H1 (cell line): ENCODE data around the gene DOHH. TPM values are rescaled to one million over a fixed set of nuclear protein-coding genes. Genes with fewer than 3 reads are reported as not detected.
A peak's percentile ranks its signal among the peaks of the same experiment; 100 is the strongest.

Source experiments
- CTCF ChIA-PET: fragments of 300-600 bp; sonication (Branson Sonifier 250); formaldehyde crosslinking; loops from one replicate; lab custom pipeline; 2021; ENCODE audit not compliant: partially characterized antibody; lab: Charles Lee
- POLR2A ChIA-PET: fragments of 300-600 bp; sonication (Branson Sonifier 250); formaldehyde crosslinking; loops from one replicate; lab custom pipeline; 2021; ENCODE audit warnings: inconsistent platforms; ENCODE audit not compliant: partially characterized antibody; lab: Charles Lee
- DNase-seq, 2 experiments: peaks; one replicate each; pipeline versions ENCODE4 v3.0.0 to v3.0.0-alpha.2; 2010 to 2022; ENCODE audit warnings: low spot score in 2 of 2, low read depth in 1 of 2, mixed read lengths in 1 of 2
- FAIRE-seq: peaks from 2 replicates; lab custom pipeline; 2011; peaks lifted over from hg19 to GRCh38; lab: Jason Lieb, UNC
- H2AFZ ChIP-seq: 2 replicates; pipeline ENCODE4 v1.8.1; 2012; ENCODE audit warnings: low read length, inconsistent platforms
- H2AK5ac ChIP-seq: 2 replicates; pipeline ENCODE4 v1.6.1; 2013; ENCODE audit warnings: low read depth, low read length
- H2BK120ac ChIP-seq: replicated peaks from 2 replicates; pipeline ENCODE3; 2013; ENCODE audit warnings: low read depth, low read length, inconsistent platforms
- H2BK12ac ChIP-seq: 2 replicates; pipeline ENCODE4 v1.6.1; 2013; ENCODE audit warnings: low read depth, low read length
- H2BK15ac ChIP-seq: 2 replicates; pipeline ENCODE4 v1.6.1; 2013; ENCODE audit warnings: low read length
- H2BK20ac ChIP-seq: 2 replicates; pipeline ENCODE4 v1.6.1; 2013; ENCODE audit warnings: low read length
- H2BK5ac ChIP-seq: 2 replicates; pipeline ENCODE4 v1.6.1; 2013; ENCODE audit warnings: low read depth, low read length
- H3K14ac ChIP-seq: 2 replicates; pipeline ENCODE4 v1.6.1; 2013; ENCODE audit warnings: inconsistent platforms; ENCODE audit not compliant: insufficient read length
- H3K18ac ChIP-seq: 2 replicates; pipeline ENCODE4 v1.6.1; 2013; ENCODE audit warnings: low read length; ENCODE audit errors: extremely low read depth
- H3K23ac ChIP-seq: 2 replicates; pipeline ENCODE4 v1.6.1; 2013; ENCODE audit warnings: inconsistent platforms; ENCODE audit not compliant: insufficient read length
- H3K23me2 ChIP-seq: 2 replicates; pipeline ENCODE4 v1.6.1; 2013; ENCODE audit warnings: low read depth, low read length
- H3K27ac ChIP-seq: 2 replicates; pipeline ENCODE4 v1.6.1; 2011; ENCODE audit warnings: low read depth, low read length, inconsistent platforms
- H3K27me3 ChIP-seq, 4 experiments: replicated peaks in 1 of 4; 1 replicate in 1 of 4; 2 replicates in 3 of 4; pipeline versions ENCODE4 v1.6.1 to v1.8.1; 2011 to 2013; ENCODE audit warnings: low read length in 3 of 4, mild to moderate bottlenecking in 3 of 4, inconsistent platforms in 2 of 4, mixed read lengths in 2 of 4, moderate library complexity in 1 of 4; ENCODE audit not compliant: control insufficient read depth in 3 of 4, insufficient read depth in 3 of 4; ENCODE audit errors: extremely low read depth in 1 of 4
- H3K36me3 ChIP-seq, 4 experiments: 2 replicates each; pipeline versions ENCODE4 v1.6.1 to v1.8.1; 2011 to 2013; ENCODE audit warnings: mild to moderate bottlenecking in 4 of 4, low read length in 3 of 4, moderate library complexity in 2 of 4, control low read depth in 1 of 4, inconsistent platforms in 1 of 4; ENCODE audit not compliant: insufficient read depth in 4 of 4, control insufficient read depth in 2 of 4
- H3K4ac ChIP-seq: replicated peaks from 2 replicates; pipeline ENCODE3; 2013; ENCODE audit warnings: low read length, low read depth, mixed read lengths, inconsistent platforms; ENCODE audit not compliant: insufficient read length
- H3K4me1 ChIP-seq, 4 experiments: replicated peaks in 1 of 4; 1 replicate in 1 of 4; 2 replicates in 3 of 4; pipeline versions ENCODE4 v1.6.1 to v1.8.1; 2011 to 2013; ENCODE audit warnings: low read length in 3 of 4, inconsistent platforms in 2 of 4, mixed read lengths in 1 of 4; ENCODE audit not compliant: insufficient read depth in 4 of 4, control insufficient read depth in 3 of 4
- H3K4me2 ChIP-seq, 2 experiments: 2 replicates each; pipeline versions ENCODE4 v1.6.1 to v1.8.1; 2011 to 2013; ENCODE audit warnings: low read depth in 2 of 2, low read length in 2 of 2, control low read depth in 1 of 2, inconsistent platforms in 1 of 2, mild to moderate bottlenecking in 1 of 2; ENCODE audit not compliant: insufficient read depth in 1 of 2
- H3K4me3 ChIP-seq, 4 experiments: fragments of 200-600, 300-600 bp in 1 of 4; sonication (generic), shearing (Covaris generic), sonication (Bioruptor Twin) in 1 of 4; 2 replicates each; pipeline versions ENCODE4 v1.5.1 to v1.8.1; 2011 to 2016; ENCODE audit warnings: low read length in 4 of 4, low read depth in 3 of 4, control low read depth in 2 of 4, inconsistent platforms in 2 of 4, mild to moderate bottlenecking in 2 of 4, mixed read lengths in 1 of 4, moderate library complexity in 1 of 4; ENCODE audit not compliant: insufficient read depth in 2 of 4; ENCODE audit errors: extremely low read depth in 1 of 4
- H3K56ac ChIP-seq: replicated peaks from 2 replicates; pipeline ENCODE3; 2013; ENCODE audit warnings: low read depth, mild to moderate bottlenecking, mixed read lengths, low read length, inconsistent platforms; ENCODE audit not compliant: insufficient read length
- H3K79me1 ChIP-seq: 2 replicates; pipeline ENCODE4 v1.6.1; 2013; ENCODE audit warnings: low read depth, low read length, control low read depth
- H3K79me2 ChIP-seq, 2 experiments: 2 replicates each; pipeline versions ENCODE4 v1.6.1 to v1.8.1; 2012 to 2013; ENCODE audit warnings: low read length in 2 of 2, mild to moderate bottlenecking in 2 of 2, inconsistent platforms in 1 of 2; ENCODE audit not compliant: insufficient read depth in 2 of 2, control insufficient read depth in 1 of 2
- H3K9ac ChIP-seq, 4 experiments: replicated peaks in 1 of 4; 1 replicate in 1 of 4; 2 replicates in 3 of 4; pipeline versions ENCODE4 v1.6.1 to v1.8.1; 2011 to 2013; ENCODE audit warnings: low read depth in 3 of 4, low read length in 3 of 4, control low read depth in 2 of 4, mild to moderate bottlenecking in 2 of 4, moderate library complexity in 2 of 4, inconsistent platforms in 1 of 4; ENCODE audit errors: extremely low read depth in 1 of 4
- H3K9me3 ChIP-seq, 2 experiments: 2 replicates each; pipeline versions ENCODE4 v1.6.1 to v1.8.1; 2012 to 2013; ENCODE audit warnings: mild to moderate bottlenecking in 2 of 2, moderate library complexity in 2 of 2, control low read depth in 1 of 2, inconsistent platforms in 1 of 2, low read depth in 1 of 2, low read length in 1 of 2, mixed read lengths in 1 of 2; ENCODE audit not compliant: insufficient read depth in 2 of 2
- H4K20me1 ChIP-seq, 2 experiments: replicated peaks in 1 of 2; 2 replicates each; pipeline versions ENCODE3 to v1.8.1; 2011 to 2013; ENCODE audit warnings: inconsistent platforms in 2 of 2, low read length in 2 of 2, mild to moderate bottlenecking in 1 of 2; ENCODE audit not compliant: insufficient read depth in 2 of 2, control insufficient read depth in 1 of 2
- H4K5ac ChIP-seq: 2 replicates; pipeline ENCODE4 v1.6.1; 2013; ENCODE audit warnings: low read length, low read depth, mixed read lengths, inconsistent platforms; ENCODE audit not compliant: insufficient read length
- H4K8ac ChIP-seq: 2 replicates; pipeline ENCODE4 v1.8.0; 2013; ENCODE audit warnings: mild to moderate bottlenecking, moderate library complexity, low read length, inconsistent platforms; ENCODE audit not compliant: insufficient read depth; ENCODE audit errors: extremely low read depth
- H4K91ac ChIP-seq: replicated peaks from 2 replicates; pipeline ENCODE3; 2013; ENCODE audit warnings: low read length, mixed read lengths, inconsistent platforms; ENCODE audit not compliant: insufficient read length
- ATF3 ChIP-seq: IDR thresholded peaks from 2 replicates; pipeline ENCODE4 v1.6.1; 2011; ENCODE audit warnings: low read depth, mild to moderate bottlenecking, low read length; ENCODE audit not compliant: insufficient read depth
- CTBP2 ChIP-seq: IDR thresholded peaks from 2 replicates; pipeline ENCODE4 v1.7.0; 2011; ENCODE audit warnings: borderline replicate concordance, mild to moderate bottlenecking, moderate library complexity, mixed read lengths, low read length; ENCODE audit not compliant: insufficient read depth, insufficient read length
- EGR1 ChIP-seq: IDR thresholded peaks from 2 replicates; pipeline ENCODE4 v1.6.1; 2011; ENCODE audit warnings: low read depth, low read length, borderline replicate concordance
- FOSL1 ChIP-seq: IDR thresholded peaks from 2 replicates; pipeline ENCODE4 v1.6.1; 2011; ENCODE audit warnings: mild to moderate bottlenecking, low read depth, low read length, moderate library complexity; ENCODE audit not compliant: insufficient read depth
- GABPA ChIP-seq: IDR thresholded peaks from 2 replicates; pipeline ENCODE4 v1.6.1; 2011; ENCODE audit warnings: mild to moderate bottlenecking, low read length, moderate library complexity, borderline replicate concordance; ENCODE audit not compliant: insufficient read depth
- GTF2F1 ChIP-seq: IDR thresholded peaks from 2 replicates; pipeline ENCODE4 v1.6.1; 2012; ENCODE audit warnings: low read depth, low read length, improper control_type of control experiment, borderline replicate concordance
- HDAC2 ChIP-seq, 2 experiments: fragments of 300-600 bp in 1 of 2; sonication (generic) in 1 of 2; IDR thresholded peaks; 2 replicates each; pipeline ENCODE4 v1.6.1; 2011 to 2012; ENCODE audit warnings: low read depth in 2 of 2, low read length in 2 of 2, mild to moderate bottlenecking in 2 of 2, moderate library complexity in 2 of 2, borderline replicate concordance in 1 of 2, inconsistent platforms in 1 of 2
- JUND ChIP-seq: IDR thresholded peaks from 2 replicates; pipeline ENCODE4 v1.6.1; 2011; ENCODE audit warnings: mild to moderate bottlenecking, improper control_type of control experiment, low read length
- MAX ChIP-seq: IDR thresholded peaks from 2 replicates; pipeline ENCODE4 v1.6.1; 2012; ENCODE audit warnings: inconsistent platforms
- PHF8 ChIP-seq: fragments of 200-600 bp; sonication (generic); conservative IDR thresholded peaks from 2 replicates; pipeline ENCODE4 v1.7.1; 2012; ENCODE audit warnings: low read depth, mild to moderate bottlenecking, inconsistent platforms, low read length, moderate library complexity
- RFX5 ChIP-seq: IDR thresholded peaks from 2 replicates; pipeline ENCODE4 v1.6.1; 2011; ENCODE audit warnings: low read depth, low read length, improper control_type of control experiment, borderline replicate concordance
- SIRT6 ChIP-seq: IDR thresholded peaks from one replicate; pipeline ENCODE4 v1.7.1; 2012; ENCODE audit warnings: low read length, inconsistent platforms
- SRF ChIP-seq: IDR thresholded peaks from 2 replicates; pipeline ENCODE4 v1.6.1; 2011; ENCODE audit warnings: mild to moderate bottlenecking, low read depth, low read length, moderate library complexity
- WGBS, 2 experiments: shearing (Covaris generic) in 1 of 2; methylation state at CpG; one replicate each; pipeline versions ENCODE4 v1.1.6 to v1.1.7; 2013 to 2015; ENCODE audit warnings: low lambda C conversion rate in 2 of 2, mixed read lengths in 2 of 2, inconsistent platforms in 1 of 2, low coverage in 1 of 2, missing lambda C conversion rate in 1 of 2; ENCODE audit not compliant: insufficient replicate concordance in 2 of 2, insufficient coverage in 1 of 2, insufficient read length in 1 of 2; ENCODE audit errors: extremely low coverage in 1 of 2, missing lambda C conversion rate in 1 of 2; 5-methylcytosine and 5-hydroxymethylcytosine counted together
- polyA plus RNA-seq, 7 experiments: library from polyadenylated mRNA; depleted of rRNA in 3 of 7; stranded (reverse) in 5 of 7; unstranded in 2 of 7; fragments of >200 nt in 5 of 7; fragments of 200-250 nt in 2 of 7; gene quantifications; 1 replicate in 5 of 7; 2 replicates in 1 of 7; 4 replicates in 1 of 7; pipeline versions ENCODE4 v1.2.1 to v1.2.3, GENCODE V29; 2011 to 2013; ENCODE audit warnings: missing spikeins in 2 of 7, mixed read lengths in 2 of 7
- total RNA-seq: library from RNA; stranded (reverse); fragmentation: NEBNext Ultra II Directional; extraction: Animal tissue kit (Norgen Biotek cat#: 25700); gene quantifications from 2 replicates; pipeline ENCODE4 v1.2.1, GENCODE V29; 2021

The DOHH gene
- total and polyA plus RNA-seq, 2 of the 8 experiments (the other 6 are each of a cell fraction or from before 2014, with no cell fraction given): 7.3 to 17.7 TPM

DNA sequence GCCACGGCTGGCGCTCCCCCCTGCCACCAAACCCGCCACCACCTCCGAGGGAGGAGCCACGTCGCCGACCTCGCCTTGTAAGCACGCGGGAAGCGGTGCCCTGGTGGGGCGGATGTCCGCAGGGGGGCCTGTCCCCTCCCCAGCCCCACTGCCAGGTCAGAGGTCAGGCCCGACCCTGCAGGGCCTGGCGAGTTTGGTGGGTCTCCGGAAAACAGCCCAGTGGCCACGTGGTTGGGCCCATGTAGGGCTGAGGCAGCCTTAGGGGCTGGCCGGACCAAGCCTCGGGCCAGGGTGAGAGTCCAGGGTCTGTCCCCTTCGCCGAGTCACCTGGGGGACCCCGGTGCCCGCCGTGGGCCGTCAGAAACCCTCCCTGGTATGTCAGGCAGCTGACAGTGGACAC lies 46.6 kb downstream of the DOHH start:
- no peak overlapping the region for H4K5ac ChIP-seq
- TF ChIP-seq JUND (no peak), PHF8 (no peak), RFX5 (no peak), SIRT6 (no peak), EGR1 (no peak), HDAC2 (IDR thresholded peaks at IDR 0.05; ENCODE audit: borderline replicate concordance in 1 of 2, low read depth in 2 of 2, low read length in 2 of 2) (no peak), ATF3 (no peak), CTBP2 (no peak), SRF (no peak), GABPA (no peak), MAX (no peak), GTF2F1 (no peak), FOSL1 (no peak)

More for the DNA sequence above, 46.6 kb downstream of the DOHH start:
- Histone ChIP-seq H3K4ac (no peak overlapping the region), H3K23ac (no peak overlapping the region), H3K4me3 (no peak overlapping the region), H2BK120ac (no peak overlapping the region), H2AFZ (no peak overlapping the region), H3K36me3 (no peaks in the 10 kb centered on the region), H2BK12ac (no peak overlapping the region), H3K27ac (no peak overlapping the region), H3K56ac (no peak overlapping the region), H3K4me1 (peaks cover 0 to 12% (median 7%) of the 10 kb centered on the region in 4 experiments; a peak in 6 of 7 replicates), H2AK5ac (no peak overlapping the region), H4K91ac (no peak overlapping the region), H3K4me2 (no peak overlapping the region), H2BK20ac (no peak overlapping the region), H3K14ac (no peak overlapping the region), H4K8ac (peak overlapping the region; percentile 5; the same call in 1 of the 2 replicates), H3K23me2 (no peaks in the 10 kb centered on the region), H3K79me2 (no peaks in the 10 kb centered on the region), H3K18ac (no peak overlapping the region), H3K27me3 (peaks cover 2 to 17% (median 11%) of the 10 kb centered on the region in 4 experiments; a peak in 6 of 7 replicates), H2BK15ac (no peak overlapping the region), H2BK5ac (no peak overlapping the region), H4K20me1 (peaks cover 0 to 5% of the 10 kb centered on the region in 2 experiments), H3K9ac (no peak overlapping the region), H3K9me3 (no peaks in the 10 kb centered on the region), H3K79me1 (no peaks in the 10 kb centered on the region)
- ChIA-PET CTCF (interaction anchor here (0.6 to 4.8 kb wide), 6 partner anchors 13 to 88 kb away, joined by 3 to 22 read pairs (median 3); no protein-coding TSS in a partner anchor), POLR2A (no interaction called here)
- DNase-seq (no peak), FAIRE-seq (no peak)
- 94% methylated on average over 17 of the region's 25 CpGs; no CpG with 5 or more reads in 1 of the 2 experiments for WGBS, 2 experiments
